GM12873 (cell line): ENCODE data around the gene PDCD6IP.

Experiments
- TF ChIP-seq, protein P1 (sequence below): IDR thresholded peaks from 2 replicates; pipeline ENCODE4 v1.5.1; 2012; ENCODE audit warnings: low read depth, mild to moderate bottlenecking, moderate library complexity, low read length, control low read depth; ENCODE audit not compliant: insufficient read depth; ENCODE audit errors: missing control alignments

Gene PDCD6IP

DNA sequence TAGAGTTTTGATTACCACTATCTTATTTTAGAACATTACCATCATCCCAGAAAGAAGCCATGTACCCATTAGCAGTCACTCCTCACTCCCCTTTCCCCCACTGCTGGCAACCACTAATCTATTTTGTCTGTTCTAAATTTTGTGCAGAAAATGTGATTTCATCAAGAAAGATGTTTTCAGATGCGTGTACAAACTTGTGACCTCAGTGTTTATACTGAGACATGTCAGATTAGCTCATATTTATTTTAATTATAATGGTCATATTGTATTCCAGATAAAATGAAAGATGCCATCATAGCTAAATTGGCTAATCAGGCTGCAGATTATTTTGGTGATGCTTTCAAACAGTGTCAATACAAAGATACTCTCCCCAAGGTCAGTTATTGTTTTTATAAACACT is 27.8 kb downstream of the PDCD6IP start:
- TF ChIP-seq, protein P1, sequence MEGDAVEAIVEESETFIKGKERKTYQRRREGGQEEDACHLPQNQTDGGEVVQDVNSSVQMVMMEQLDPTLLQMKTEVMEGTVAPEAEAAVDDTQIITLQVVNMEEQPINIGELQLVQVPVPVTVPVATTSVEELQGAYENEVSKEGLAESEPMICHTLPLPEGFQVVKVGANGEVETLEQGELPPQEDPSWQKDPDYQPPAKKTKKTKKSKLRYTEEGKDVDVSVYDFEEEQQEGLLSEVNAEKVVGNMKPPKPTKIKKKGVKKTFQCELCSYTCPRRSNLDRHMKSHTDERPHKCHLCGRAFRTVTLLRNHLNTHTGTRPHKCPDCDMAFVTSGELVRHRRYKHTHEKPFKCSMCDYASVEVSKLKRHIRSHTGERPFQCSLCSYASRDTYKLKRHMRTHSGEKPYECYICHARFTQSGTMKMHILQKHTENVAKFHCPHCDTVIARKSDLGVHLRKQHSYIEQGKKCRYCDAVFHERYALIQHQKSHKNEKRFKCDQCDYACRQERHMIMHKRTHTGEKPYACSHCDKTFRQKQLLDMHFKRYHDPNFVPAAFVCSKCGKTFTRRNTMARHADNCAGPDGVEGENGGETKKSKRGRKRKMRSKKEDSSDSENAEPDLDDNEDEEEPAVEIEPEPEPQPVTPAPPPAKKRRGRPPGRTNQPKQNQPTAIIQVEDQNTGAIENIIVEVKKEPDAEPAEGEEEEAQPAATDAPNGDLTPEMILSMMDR: no peak

DNA sequence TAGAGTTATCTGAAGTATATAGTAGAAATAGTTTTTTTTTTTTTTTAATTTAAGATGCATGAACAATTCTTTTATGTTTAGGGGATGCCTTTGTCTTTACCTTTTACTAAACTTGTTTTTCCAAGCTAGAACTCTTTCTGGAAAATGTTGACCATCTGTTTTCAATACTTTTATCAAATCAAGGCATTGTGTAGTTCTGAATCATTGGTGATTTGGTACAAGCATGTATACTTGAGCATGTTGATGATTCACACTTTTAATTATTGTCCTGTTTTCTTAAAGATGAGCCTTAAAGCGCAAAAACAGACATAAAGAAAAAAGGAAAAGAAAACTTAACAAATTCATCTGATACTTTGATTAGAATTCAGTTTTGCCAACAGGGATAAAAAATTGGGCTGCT is 28.3 kb downstream of the PDCD6IP start:
- TF ChIP-seq, protein P1: no peak

DNA sequence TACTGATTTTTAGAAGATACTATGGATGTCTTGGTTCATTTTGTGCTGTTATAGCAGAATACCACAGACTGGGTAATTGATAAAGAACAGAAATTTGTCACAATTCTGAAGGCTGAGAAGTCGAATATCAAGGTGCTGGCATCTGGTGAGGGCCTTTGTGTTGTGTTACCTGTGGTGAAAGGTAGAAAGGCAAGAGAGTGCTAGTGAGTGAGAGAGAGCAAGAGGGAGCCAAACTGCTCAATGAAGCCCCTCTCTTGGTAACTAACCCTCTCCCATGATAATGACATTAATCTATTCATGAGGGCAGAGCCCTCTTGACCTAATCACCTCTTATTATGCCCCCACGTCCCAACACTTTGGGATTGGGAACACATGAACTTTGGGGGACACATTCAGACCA is 31.3 kb downstream of the PDCD6IP start:
- TF ChIP-seq, protein P1: no peak

DNA sequence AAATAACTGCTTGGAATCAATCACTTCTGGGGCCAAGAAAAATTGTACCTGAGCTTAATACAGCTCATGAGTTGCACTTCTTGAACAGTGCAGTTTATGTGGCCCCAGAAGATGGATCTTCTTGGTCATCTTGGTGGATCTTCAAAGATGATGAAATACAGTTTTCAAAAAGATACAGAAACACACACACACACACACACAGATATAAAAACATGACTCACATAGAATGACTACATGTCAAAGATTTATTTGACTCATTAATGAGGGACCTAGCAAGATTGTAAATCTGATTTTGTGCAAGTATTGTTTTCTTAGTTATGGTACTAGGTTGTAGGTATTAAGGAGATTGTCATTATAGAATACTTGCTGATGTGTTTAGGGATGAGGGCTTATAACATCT is 32.6 kb downstream of the PDCD6IP start:
- TF ChIP-seq, protein P1: no peak

DNA sequence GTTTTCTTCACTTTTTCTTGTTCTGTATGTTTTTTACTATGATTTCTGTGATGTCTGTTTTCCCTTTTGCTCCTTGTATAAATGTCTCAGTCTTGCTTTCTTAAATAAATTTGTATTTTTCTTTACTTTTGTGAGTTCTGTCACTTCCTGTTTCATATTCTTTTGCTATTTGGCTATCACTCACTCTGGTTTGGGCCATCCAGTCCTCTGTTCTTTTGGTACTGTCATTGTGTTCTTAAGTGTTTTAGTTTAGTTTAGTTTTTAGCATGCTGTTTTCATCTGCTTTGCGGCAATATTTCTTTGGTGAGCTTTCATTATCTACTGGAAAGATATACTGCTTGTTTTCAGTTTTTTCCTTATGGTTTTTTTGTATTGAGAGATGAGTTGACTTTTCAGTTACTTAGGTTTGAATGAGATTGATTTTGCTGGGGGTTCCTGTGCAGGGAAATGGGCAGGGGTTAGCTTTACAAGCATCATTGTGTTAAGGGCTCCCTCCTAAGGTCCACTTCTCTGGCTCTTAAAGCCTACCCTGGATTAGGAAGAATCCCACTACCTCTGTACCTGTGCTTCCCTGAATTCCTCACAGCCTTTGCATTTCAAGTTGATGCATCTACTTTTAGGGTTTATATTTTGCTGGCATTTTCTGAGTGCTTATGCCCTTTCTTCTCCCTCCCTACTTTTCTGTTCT is 35.1 kb downstream of the PDCD6IP start:
- TF ChIP-seq, protein P1: no peak

DNA sequence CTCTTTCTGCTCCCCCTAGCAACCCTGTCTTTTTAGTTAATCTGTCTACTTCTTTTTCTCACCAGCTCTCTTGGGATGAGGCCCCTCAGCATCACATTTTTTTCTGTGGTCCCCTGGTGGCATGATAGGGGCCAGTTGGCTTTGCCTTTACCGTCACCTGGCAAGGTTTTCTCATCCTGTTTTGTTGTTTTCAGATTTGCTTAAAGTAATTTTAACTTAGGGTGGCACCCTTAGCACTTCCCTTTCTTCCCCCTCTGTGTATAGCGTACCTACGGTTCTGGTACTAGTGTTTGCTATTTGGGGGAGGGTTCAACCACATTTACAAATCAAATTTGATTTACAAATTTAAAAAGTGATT is 35.6 kb downstream of the PDCD6IP start:
- TF ChIP-seq, protein P1: peak; percentile 10

DNA sequence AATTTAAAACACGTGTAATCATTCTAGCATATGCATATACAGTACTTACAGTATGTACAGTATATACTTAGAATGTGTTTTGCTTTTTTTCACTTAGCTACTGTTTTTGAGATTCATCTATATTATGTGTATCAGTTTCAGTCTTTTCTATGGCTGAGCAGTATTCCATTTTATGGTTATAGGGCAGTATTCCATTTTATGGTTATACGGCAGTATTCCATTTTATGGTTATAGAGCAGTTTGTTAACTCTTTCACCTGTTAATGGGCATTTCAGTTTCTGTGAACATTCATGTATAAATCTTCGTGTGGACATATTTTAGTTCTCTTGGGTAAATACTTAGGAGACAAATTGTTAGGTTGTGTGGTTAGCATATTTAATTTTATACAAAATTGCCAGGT is 40.9 kb downstream of the PDCD6IP start:
- TF ChIP-seq, protein P1: no peak

DNA sequence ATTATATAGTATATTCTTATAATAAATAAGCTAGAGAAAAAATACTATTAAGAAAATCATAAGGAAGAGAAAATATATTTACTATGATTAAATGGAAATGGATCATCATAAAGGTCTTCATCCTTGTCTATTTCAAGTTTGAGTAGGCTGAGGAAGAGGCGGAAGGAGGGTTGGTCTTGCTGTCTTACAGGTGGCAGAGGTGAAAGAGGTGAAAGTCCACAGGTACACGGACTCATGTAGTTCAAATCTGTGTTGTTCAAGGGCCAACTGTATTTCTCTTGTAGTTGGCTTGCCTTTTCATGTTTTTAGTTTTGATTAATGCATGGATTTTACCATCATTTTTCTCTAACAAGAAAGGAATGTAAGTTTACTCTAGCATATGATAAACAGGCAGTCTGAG is 41.7 kb downstream of the PDCD6IP start:
- TF ChIP-seq, protein P1: no peak
